ENCODE results near the gene TTLL9.

DNA sequence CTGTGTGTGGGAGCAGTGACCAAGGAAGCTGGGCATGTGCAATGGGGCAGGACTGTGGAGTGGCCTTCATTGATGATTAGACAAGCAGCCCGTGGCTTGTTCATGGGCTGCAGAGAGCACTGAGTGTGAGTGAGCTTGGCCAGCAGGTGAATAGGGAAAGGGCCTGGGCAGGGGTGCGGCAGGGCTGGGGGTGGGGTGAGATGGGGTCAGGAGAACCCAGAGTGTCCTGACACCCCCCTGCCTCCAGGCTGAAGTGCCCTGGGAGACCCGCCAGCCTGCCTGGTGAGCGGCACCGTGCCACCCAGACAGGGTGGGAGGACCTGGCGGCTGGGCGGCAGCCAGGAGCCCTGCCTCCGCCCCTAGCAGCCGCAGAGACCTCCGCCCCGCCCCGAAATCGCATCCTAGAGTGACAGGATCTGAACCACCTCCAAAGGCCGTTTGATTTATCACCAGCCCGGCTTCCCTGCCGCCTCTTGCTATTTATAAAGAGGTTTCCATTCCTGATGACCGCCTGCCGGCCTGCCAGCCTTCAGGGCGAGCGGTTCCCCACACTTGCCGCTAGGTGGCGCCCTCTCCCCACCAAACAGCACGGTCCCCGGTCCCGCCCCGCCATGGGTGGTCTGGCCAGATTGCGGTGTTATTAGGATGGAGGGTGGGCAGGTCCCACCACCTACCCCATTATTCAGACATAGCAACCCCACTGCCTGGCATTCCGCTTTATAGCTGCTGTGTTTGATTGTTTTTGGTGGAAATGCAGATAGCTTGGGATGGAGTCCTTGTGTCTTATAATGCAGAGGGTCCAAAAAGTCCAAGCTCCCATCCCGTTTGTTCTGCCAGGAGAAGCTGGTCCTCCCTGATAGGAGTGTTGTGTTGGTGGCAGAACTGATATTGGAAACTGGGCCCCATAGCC is 47.8 kb upstream of the TTLL9 start:
- TF ChIP-seq, protein P1, sequence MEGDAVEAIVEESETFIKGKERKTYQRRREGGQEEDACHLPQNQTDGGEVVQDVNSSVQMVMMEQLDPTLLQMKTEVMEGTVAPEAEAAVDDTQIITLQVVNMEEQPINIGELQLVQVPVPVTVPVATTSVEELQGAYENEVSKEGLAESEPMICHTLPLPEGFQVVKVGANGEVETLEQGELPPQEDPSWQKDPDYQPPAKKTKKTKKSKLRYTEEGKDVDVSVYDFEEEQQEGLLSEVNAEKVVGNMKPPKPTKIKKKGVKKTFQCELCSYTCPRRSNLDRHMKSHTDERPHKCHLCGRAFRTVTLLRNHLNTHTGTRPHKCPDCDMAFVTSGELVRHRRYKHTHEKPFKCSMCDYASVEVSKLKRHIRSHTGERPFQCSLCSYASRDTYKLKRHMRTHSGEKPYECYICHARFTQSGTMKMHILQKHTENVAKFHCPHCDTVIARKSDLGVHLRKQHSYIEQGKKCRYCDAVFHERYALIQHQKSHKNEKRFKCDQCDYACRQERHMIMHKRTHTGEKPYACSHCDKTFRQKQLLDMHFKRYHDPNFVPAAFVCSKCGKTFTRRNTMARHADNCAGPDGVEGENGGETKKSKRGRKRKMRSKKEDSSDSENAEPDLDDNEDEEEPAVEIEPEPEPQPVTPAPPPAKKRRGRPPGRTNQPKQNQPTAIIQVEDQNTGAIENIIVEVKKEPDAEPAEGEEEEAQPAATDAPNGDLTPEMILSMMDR (IDR thresholded peaks at IDR 0.05), result peak; percentile 93 to 98 (median 97)
- peak in 2 of 3 donors; percentile 12 to 45 for TF ChIP-seq POLR2AphosphoS5 (IDR thresholded peaks at IDR 0.05)
- TF ChIP-seq POLR2A (IDR thresholded peaks at IDR 0.05), result no peak

All from breast epithelium (tissue), 3 donors.